Measurements from ENCODE around the gene MICOS13.
A peak's percentile ranks its signal among the peaks of the same experiment; 100 is the strongest.
"Not testable (repeated sequence)": the region's sequence is repeated elsewhere in the genome, so short reads cannot be mapped to it uniquely, and the experiment has no call there.

MICOS13 gene

GRCh38 chr19:5700455-5701092 is 20.3 kb upstream of the MICOS13 start:
- no peak for DNase-seq (ENCODE audit: low read depth)

GRCh38 chr19:5698635-5699422 is 18.5 kb upstream of the MICOS13 start:
- no peak for DNase-seq (ENCODE audit: low read depth)

GRCh38 chr19:5697890-5698634 is 17.7 kb upstream of the MICOS13 start:
- no peak for DNase-seq (ENCODE audit: low read depth)

- DNase-seq (ENCODE audit: low read depth), result no peak
These were observed 16.9 kb upstream of the MICOS13 start for GRCh38 chr19:5697022-5697889.

- no peak for DNase-seq (ENCODE audit: low read depth)
These were observed 16.1 kb upstream of the MICOS13 start for GRCh38 chr19:5696196-5697021.

- no peak for DNase-seq (ENCODE audit: low read depth)
These were observed 15.4 kb upstream of the MICOS13 start for GRCh38 chr19:5695649-5696195.

GRCh38 chr19:5694956-5695648 is 14.8 kb upstream of the MICOS13 start:
- DNase-seq (ENCODE audit: low read depth), result no peak

GRCh38 chr19:5694167-5694955 is 14.0 kb upstream of the MICOS13 start:
- DNase-seq (ENCODE audit: low read depth), result no peak

- DNase-seq (ENCODE audit: low read depth), result no peak
These were observed 13.2 kb upstream of the MICOS13 start for GRCh38 chr19:5693195-5694166.

GRCh38 chr19:5692723-5693194 is 12.4 kb upstream of the MICOS13 start:
- DNase-seq (ENCODE audit: low read depth), result no peak

GRCh38 chr19:5691822-5692722 is 11.8 kb upstream of the MICOS13 start:
- DNase-seq (ENCODE audit: low read depth), result no peak

GRCh38 chr19:5690955-5691821 is 10.9 kb upstream of the MICOS13 start:
- DNase-seq (ENCODE audit: low read depth), result no peak

GRCh38 chr19:5690125-5690954 is 10.0 kb upstream of the MICOS13 start, which contains the start of gene RPL36:
Gene RPL36 (plus strand): TSS chr19:5690295. CDS start chr19:5690508, 213 bp downstream.
- DNase-seq (ENCODE audit: low read depth), result peak; percentile 77

- DNase-seq (ENCODE audit: low read depth), result not testable (repeated sequence)
These were observed 8.1 kb upstream of the MICOS13 start for GRCh38 chr19:5688262-5688881.
